GM21717 (cell line): ENCODE results near the gene SSX7.
"Not testable (repeated sequence)": the region's sequence is repeated elsewhere in the genome, so short reads cannot be mapped to it uniquely, and the experiment has no call there.

Source experiments
- ATAC-seq: cut with Tn5 transposase; IDR thresholded peaks from one replicate; pipeline ENCODE4 v1.9.1; 2021; ENCODE audit warnings: mild to moderate bottlenecking, moderate library complexity; ENCODE audit not compliant: unreplicated experiment

SSX7 gene, protein sequence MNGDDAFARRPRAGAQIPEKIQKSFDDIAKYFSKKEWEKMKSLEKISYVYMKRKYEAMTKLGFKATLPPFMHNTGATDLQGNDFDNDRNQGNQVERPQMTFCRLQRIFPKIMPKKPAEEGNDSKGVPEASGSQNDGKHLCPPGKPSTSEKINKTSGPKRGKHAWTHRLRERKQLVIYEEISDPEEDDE

DNA sequence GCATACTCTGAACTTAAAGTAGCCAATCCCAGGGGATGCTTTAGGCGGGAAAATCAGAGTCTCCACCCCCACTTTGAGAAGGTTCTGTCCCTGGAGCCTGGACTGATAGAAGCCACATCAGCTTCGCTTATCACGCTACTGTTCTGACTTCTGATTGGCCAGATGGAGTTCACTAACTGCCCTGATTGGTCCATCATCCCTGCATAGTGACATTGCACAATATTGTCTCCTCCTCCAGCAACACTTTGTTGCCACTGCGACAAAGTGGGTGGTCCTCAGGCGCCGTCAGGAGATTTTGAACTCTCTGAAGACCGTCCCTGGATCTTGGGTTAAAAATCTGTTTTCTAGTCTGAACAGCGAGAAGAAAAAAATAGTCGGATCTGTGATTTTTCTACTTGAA, at the start of gene SSX7:
Gene SSX7, minus strand, starts transcription at position 101 of the 400 bp plus-strand sequence. CDS start 1,428 bp downstream, outside the sequence.
- ATAC-seq = not testable (repeated sequence)

DNA sequence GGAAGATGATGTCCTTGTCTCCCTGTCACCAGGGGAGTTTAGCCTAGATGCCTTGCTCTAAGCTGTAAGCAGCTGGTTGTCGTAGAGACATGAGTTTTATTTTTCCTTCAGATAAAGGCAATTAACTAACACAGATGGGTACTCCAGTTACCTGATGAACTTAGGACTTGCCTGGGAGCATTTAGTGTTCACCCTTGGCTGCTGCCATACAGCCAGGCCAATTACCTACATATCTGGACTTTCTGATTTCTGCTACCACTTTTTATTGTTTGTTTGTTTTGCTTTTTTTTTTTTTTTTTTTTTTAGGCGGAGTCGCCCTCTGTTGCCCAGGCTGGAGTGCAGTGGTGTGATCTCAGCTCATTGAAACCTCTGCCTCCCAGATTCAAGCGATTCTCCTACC, 37.3 kb upstream of the SSX7 start:
- not testable (repeated sequence) for ATAC-seq

DNA sequence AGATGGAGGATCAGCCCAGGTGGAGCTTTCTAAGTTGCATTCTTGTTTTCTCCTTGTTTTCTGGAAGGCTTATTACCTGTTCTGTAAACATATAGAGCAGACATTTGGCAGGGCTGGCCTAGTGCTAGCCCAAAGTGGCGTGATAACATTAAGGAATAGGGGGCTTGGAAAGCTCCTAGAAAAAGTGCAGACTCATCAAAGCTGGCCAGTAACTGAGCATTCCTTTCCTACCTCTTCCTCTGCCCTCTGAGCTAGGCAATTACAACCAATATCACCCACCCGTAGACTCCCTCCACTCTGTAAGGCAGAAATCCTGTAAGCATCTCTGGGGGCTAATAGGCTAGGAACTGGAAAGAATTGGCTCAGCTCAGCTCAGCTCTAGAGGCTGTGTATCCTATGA, 7.5 kb upstream of the SSX7 start:
- not testable (repeated sequence) for ATAC-seq

DNA sequence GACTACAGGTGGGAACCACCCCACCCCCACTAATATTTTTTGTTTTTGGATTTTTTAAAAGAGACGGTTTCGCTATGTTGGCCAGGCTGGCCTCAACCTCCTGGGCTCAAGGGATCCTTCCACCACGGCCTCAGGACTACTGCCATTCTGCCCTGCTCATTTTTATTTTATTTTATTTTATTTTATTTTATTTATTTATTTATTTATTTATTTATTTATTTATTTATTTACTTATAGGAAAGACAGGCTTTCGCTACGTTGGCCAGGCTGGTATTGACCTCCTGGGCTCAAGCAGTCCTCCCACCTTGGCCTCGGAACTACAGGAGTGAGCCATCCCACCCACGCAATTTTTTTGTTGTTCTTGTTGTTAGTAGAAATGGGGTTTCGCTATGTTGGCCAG, 775 bp upstream of the SSX7 start:
- ATAC-seq = not testable (repeated sequence)

DNA sequence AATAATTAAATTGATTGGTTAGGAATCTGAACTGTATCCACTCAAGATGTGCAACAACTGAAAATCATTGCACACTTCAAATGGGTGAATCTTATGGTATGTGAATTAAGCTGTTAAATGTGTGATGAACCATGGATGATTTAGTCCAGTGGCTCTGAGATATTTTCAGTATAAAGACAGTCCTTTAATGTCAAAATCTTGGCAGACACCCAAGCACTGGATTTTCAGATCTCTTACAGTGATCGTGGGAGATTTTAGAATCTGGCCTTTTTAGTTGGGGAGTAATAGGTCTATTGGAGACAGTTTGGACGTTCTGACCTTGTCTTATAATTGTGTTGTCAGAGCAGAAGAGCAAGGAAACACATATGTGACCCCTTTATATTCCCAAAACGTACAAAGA, 4.0 kb downstream of the SSX7 start:
- not testable (repeated sequence) for ATAC-seq

DNA sequence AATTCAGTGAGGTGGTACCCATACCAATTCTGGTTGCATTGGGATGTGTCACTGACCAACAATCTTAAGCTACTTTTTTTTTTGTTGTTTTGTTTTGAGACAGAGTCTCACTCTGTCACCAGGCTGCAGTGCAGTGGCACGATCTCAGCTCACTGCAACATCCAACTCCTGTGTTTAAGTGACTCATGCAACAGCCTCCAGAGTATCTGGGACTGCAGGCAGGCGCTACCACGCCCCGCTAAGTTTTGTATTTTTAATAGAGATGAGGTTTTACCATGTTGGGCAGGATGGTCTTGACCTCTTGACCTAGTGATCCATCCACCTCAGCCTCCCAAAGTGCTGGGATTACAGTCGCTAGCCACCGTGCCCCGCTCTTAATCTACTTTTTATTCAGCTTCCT, 5.7 kb downstream of the SSX7 start:
- ATAC-seq = not testable (repeated sequence)

DNA sequence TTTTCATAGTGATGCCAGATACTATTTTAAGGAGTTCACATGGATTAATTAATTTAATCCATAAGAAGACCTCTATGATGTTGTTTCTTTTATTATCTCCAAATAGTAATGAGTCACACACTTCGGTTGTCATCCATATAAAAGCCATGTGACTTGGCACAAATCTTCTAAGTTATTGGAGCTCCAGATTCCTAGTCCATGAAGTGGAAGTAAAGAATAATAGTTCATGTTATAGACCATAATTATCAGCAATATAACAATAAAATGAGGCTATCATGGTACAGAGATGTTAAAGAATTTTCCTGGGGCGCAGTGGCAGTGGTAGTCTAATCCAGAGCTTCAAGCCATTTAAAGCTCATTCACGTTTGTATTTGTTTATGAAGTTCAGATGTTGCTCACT, 26.2 kb downstream of the SSX7 start:
- not testable (repeated sequence) for ATAC-seq

DNA sequence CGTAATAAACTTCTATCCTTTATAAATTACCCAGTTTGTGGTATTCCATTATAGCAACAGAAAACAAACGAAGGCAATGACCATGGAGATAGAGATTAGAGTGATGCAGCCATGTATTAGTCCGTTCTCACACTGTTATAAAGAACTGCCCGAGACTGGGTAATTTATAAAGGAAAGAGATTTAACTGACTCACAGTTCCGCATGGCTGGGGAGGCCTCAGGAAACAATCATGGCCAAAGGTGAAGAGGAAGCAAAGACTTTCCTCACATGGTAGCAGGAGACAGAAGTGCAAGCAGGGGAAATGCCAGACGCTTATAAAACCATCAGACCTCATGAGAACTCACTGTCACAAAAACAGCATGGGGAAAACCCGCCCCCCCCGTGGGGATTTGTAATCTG, 34.0 kb downstream of the SSX7 start:
- ATAC-seq = not testable (repeated sequence)

DNA sequence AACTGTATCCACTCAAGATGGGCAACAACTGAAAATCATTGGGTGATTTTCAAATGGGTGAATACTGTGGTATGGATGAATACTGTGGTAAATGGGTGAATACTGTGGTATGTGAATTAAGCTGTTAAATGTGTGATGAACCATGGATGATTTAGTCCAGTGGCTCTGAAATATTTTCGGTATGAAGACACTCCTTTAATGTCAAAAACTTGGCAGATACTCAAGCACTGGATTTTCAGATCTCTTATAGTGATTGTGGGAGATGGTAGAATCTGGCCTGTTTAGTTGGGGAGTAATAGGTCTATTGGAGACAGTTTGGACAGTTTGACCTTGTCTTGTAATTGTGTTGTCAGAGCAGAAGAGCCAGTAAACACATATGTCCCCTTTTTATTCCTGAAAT, 45.7 kb downstream of the SSX7 start:
- ATAC-seq = no peak

DNA sequence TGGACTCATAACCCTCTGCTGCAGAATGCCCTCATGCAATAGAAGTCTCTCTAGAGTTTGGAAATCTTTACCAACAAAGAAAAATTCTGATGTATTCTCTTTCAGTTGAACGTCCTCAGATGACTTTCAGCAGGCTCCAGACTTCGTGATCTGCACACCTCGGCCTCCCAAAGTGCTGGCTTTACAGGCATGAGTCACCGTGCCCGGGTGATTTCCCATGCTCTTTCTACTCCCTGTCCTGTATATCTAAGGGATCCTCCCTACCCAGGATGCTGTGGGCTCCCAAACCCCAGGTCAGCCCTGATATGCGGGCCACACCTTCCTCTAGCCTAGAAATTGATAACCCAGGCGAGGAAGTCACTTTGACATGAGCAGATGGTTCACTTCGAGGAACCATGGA, 51.5 kb downstream of the SSX7 start:
- ATAC-seq = not testable (repeated sequence)

DNA sequence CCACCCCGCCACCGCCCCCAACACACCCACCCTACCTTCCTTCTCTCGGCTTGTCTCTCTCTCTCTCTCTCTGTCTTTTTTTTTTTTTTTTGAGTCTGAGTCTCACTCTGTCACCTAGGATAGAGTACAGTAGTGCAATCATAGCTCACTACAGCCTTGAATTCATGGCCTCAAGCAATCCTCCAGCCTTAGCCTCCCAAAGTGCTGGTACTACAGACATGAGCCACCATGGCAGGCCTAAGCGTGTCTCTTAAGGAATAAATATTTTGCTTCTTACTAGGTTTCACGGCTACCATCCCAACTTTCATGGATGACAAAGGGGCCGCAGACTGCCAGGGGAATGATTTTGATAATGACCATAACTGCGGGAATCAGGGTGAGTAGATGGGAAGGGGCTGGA, 55.8 kb downstream of the SSX7 start:
- no peak for ATAC-seq

DNA sequence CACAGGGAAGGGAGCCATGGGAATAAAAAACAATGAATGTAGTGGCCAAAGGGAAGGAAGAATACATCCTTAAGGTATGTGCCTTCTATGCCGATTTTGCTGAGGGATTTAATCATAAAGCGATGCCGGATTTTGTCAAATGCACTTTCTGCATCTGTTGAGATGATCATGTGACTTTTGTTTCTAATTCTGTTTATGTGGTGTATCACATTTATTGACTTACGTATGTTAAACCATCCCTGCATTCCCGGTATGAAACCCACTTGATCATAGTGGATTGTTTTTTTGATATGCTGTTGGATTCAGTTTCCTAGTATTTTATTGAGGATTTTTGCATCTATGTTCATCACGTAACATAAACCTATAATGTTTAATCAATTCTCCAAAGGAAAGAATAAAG, 60.0 kb downstream of the SSX7 start:
- no peak for ATAC-seq
